Large intestine (tissue), 3 donors: Measurements from ENCODE around the gene OR1J4. TPM values are rescaled to one million over a fixed set of nuclear protein-coding genes. Genes with fewer than 3 reads are reported as not detected.
A peak's percentile ranks its signal among the peaks of the same experiment; 100 is the strongest.
"Not testable (repeated sequence)": the region's sequence is repeated elsewhere in the genome, so short reads cannot be mapped to it uniquely, and the experiment has no call there.

Experiments
- DNase-seq, 2 donors: peaks; one replicate each; pipeline versions ENCODE4 v3.0.0 to v3.0.0-alpha.2; 2013
- H3K27ac ChIP-seq: one replicate; pipeline ENCODE4 v1.5.1; 2013; ENCODE audit warnings: low read length
- H3K27me3 ChIP-seq: 2 replicates; pipeline ENCODE4 v1.6.1; 2013; ENCODE audit warnings: low read length; ENCODE audit not compliant: control insufficient read depth, insufficient read depth
- H3K36me3 ChIP-seq: 2 replicates; pipeline ENCODE4 v1.6.1; 2013; ENCODE audit warnings: low read length; ENCODE audit not compliant: control insufficient read depth, insufficient read depth
- H3K4me1 ChIP-seq: one replicate; pipeline ENCODE4 v1.6.1; 2013; ENCODE audit warnings: low read length; ENCODE audit not compliant: control insufficient read depth, insufficient read depth
- H3K4me3 ChIP-seq: one replicate; pipeline ENCODE4 v1.5.1; 2013; ENCODE audit warnings: low read length
- H3K9me3 ChIP-seq: one replicate; pipeline ENCODE4 v1.6.1; 2013; ENCODE audit warnings: mild to moderate bottlenecking, low read depth, low read length, moderate library complexity; ENCODE audit not compliant: control insufficient read depth
- WGBS: methylation state at CpG from one replicate; pipeline ENCODE4 v1.1.5; 2013; ENCODE audit warnings: low lambda C conversion rate; ENCODE audit not compliant: insufficient coverage; 5-methylcytosine and 5-hydroxymethylcytosine counted together
- polyA plus RNA-seq: library from polyadenylated mRNA; unstranded; fragments of 120-200 nt; gene quantifications from one replicate; pipeline ENCODE4 v1.2.1, GENCODE V29; 2013

The OR1J4 gene
- polyA plus RNA-seq, 1 donor: not detected

GRCh38 chr9:122526602-122527001 lies 7.7 kb downstream of the OR1J4 start:
- H3K27me3 ChIP-seq: peaks cover 6% of the 10 kb centered on the region
- no peak overlapping the region for H3K27ac ChIP-seq
- no peaks in the 10 kb centered on the region for H3K9me3 ChIP-seq
- WGBS: 40% methylated on average over 1 of the region's 10 CpGs
- no peaks in the 10 kb centered on the region for H3K4me1 ChIP-seq
- no peaks in the 10 kb centered on the region for H3K36me3 ChIP-seq
- H3K4me3 ChIP-seq: no peak overlapping the region
- DNase-seq: no peak

- WGBS: no CpG with 5 or more reads among the region's 3 CpGs
- DNase-seq: no peak
Observed at GRCh38 chr9:122527193-122527592, 8.3 kb downstream of the OR1J4 start, which contains the start of gene OR1N1. Gene OR1N1, minus strand, starts transcription at chr9:122527293. Its CDS starts 0 bp downstream, at chr9:122527293.

DNA sequence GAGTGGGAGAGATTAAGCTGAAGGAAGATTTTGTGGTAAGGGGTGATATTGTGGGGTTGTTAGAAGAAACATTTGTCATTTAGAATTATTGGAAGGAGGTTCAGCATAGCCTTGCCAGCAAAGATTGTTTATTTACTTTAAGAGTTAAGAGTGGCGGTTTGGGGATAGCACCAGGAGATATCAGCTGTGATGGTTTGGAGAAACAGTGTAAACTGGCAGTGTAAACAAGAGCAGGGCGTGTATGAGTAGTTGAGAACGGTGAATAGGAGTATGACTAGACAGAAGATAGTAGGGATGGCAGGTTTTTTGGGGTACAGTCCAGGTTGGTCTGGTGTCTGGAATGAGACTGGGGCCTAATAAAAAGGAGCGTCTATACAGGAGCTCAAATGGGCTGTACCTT lies 12.2 kb downstream of the OR1J4 start:
- H3K4me3 ChIP-seq, H3K36me3 ChIP-seq, H3K4me1 ChIP-seq, H3K27ac ChIP-seq, DNase-seq, H3K9me3 ChIP-seq, H3K27me3 ChIP-seq: not testable (repeated sequence)
- WGBS: 67% methylated on average over 1 of the region's 4 CpGs

More at GRCh38 chr9:122527193-122527592, 8.3 kb downstream of the OR1J4 start, which contains the start of gene OR1N1:
- Histone ChIP-seq H3K4me1 (no peaks in the 10 kb centered on the region), H3K27ac (no peak within 1 kb of the TSS), H3K4me3 (no peak within 1 kb of the TSS), H3K36me3 (no peaks in the 10 kb centered on the region), H3K27me3 (peaks cover 6% of the 10 kb centered on the region), H3K9me3 (no peaks in the 10 kb centered on the region)

DNA sequence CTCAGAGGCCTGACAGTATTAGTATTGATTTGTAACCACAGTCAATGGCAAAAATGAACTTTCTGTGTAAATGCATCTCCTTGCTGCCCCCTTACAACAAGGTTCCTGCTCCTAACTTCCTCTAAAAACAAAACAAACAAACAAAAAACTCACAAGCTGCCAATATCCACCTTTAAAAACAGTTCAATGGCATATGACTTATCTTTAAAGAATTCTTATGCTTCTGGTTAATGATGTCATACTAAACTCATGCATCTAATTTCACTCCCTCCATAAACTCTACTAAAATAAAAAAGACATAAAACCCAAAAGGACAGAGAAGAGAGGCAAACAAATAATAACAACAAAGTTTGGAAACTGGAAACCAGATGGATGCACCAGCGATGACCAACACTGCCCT lies 17.2 kb downstream of the OR1J4 start:
- Histone ChIP-seq H3K27ac (no peak overlapping the region), H3K36me3 (no peaks in the 10 kb centered on the region), H3K9me3 (no peaks in the 10 kb centered on the region), H3K27me3 (no peaks in the 10 kb centered on the region), H3K4me1 (no peaks in the 10 kb centered on the region), H3K4me3 (no peak overlapping the region)
- WGBS: no CpG with 5 or more reads among the region's 1 CpG
- no peak for DNase-seq

- H3K27ac ChIP-seq, H3K4me1 ChIP-seq, H3K4me3 ChIP-seq, DNase-seq, H3K27me3 ChIP-seq, H3K9me3 ChIP-seq, H3K36me3 ChIP-seq: not testable (repeated sequence)
- WGBS: 90% methylated on average over 2 of the region's 7 CpGs
Observed at GRCh38 chr9:122537066-122537465, 18.1 kb downstream of the OR1J4 start.

GRCh38 chr9:122538757-122539156 lies 19.8 kb downstream of the OR1J4 start:
- no peaks in the 10 kb centered on the region for H3K36me3 ChIP-seq
- no peak overlapping the region for H3K27ac ChIP-seq
- no peak for DNase-seq
- H3K4me1 ChIP-seq: no peaks in the 10 kb centered on the region
- no peak overlapping the region for H3K4me3 ChIP-seq
- no peaks in the 10 kb centered on the region for H3K9me3 ChIP-seq
- no peaks in the 10 kb centered on the region for H3K27me3 ChIP-seq
- 100% methylated on average over 1 of the region's 2 CpGs for WGBS

DNA sequence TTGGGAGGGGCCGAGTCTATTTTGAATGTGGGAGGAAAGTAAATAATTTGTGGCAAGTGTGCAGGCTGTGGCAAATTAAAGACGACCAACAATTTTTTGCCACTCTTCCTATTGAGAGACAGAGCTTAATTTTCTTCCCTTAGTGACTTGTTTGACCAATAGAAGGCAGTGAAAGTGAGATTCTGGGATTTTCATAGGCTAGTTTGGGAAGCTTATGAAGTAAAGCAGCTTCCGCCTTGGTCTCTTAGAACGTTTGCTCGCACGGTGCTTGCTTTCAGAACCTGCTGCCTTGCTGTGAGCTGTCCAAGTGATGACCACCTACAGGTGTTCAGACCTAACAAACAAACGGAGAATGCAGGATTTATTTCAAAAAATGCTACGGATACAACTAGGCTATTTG lies 27.3 kb downstream of the OR1J4 start:
- DNase-seq: no peak
- no peaks in the 10 kb centered on the region for H3K9me3 ChIP-seq
- no peaks in the 10 kb centered on the region for H3K4me1 ChIP-seq
- no peak overlapping the region for H3K27ac ChIP-seq
- no peaks in the 10 kb centered on the region for H3K36me3 ChIP-seq
- H3K4me3 ChIP-seq: no peak overlapping the region
- no peaks in the 10 kb centered on the region for H3K27me3 ChIP-seq
- WGBS: 80% methylated on average over 1 of the region's 8 CpGs

DNA sequence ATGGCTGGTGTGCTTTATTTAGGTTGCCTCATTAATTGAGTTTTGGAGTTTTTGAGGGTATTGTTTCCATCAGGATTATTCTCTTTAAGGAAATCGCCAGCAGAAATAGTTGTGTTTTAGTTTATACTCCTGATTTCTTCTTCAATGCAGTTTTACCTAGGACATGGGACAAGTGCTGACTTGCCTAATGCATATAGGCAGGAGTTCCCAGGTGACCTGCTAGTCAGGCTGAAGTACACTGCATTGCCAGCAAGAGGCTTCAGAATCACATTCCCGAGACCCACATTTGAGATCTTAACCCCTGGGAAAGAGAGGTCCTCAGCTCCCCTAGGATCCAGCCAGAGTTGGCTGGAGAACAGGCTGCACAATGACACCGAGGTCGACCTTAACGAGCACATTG lies 32.4 kb downstream of the OR1J4 start:
- Histone ChIP-seq H3K27ac (no peak overlapping the region), H3K9me3 (no peaks in the 10 kb centered on the region), H3K4me1 (no peaks in the 10 kb centered on the region), H3K36me3 (no peaks in the 10 kb centered on the region), H3K27me3 (peaks cover 6% of the 10 kb centered on the region), H3K4me3 (no peak overlapping the region)
- no CpG with 5 or more reads among the region's 5 CpGs for WGBS
- no peak for DNase-seq

GRCh38 chr9:122552812-122553211 lies 33.9 kb downstream of the OR1J4 start, which contains the start of gene OR1N2:
Gene OR1N2, plus strand, starts transcription at chr9:122553112. Its CDS starts 100 bp downstream, at chr9:122553212.
- DNase-seq: no peak
- no peaks in the 10 kb centered on the region for H3K9me3 ChIP-seq
- no peaks in the 10 kb centered on the region for H3K36me3 ChIP-seq
- H3K27ac ChIP-seq: no peak within 1 kb of the TSS
- no peak within 1 kb of the TSS for H3K4me3 ChIP-seq
- H3K4me1 ChIP-seq: no peaks in the 10 kb centered on the region
- WGBS: no CpG with 5 or more reads among the region's 2 CpGs
- peaks cover 6% of the 10 kb centered on the region for H3K27me3 ChIP-seq

DNA sequence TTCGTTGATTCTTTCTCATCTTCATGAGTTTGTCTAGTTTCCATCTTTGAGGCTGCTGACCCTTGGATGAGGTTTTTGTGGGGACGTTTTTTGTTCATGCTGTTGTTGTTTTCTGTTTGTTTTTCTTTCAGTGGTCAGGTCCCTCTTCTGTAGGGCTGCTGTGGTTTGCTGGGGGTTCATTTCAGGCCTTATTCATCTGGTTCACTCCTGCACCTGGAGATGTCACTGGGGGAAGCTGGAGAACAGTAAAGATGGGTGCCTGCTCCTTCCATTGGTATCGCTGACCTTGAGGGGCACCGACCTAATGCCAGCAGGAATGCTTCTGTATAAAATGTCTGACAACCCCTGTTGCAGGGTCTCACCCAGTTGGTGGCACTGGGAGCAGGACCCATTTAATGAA lies 42.5 kb downstream of the OR1J4 start:
- Histone ChIP-seq H3K4me3 (no peak overlapping the region), H3K9me3 (no peaks in the 10 kb centered on the region), H3K27ac (no peak overlapping the region), H3K36me3 (no peaks in the 10 kb centered on the region), H3K4me1 (no peaks in the 10 kb centered on the region), H3K27me3 (no peaks in the 10 kb centered on the region)
- 78% methylated on average over 1 of the region's 4 CpGs for WGBS
- no peak for DNase-seq

DNA sequence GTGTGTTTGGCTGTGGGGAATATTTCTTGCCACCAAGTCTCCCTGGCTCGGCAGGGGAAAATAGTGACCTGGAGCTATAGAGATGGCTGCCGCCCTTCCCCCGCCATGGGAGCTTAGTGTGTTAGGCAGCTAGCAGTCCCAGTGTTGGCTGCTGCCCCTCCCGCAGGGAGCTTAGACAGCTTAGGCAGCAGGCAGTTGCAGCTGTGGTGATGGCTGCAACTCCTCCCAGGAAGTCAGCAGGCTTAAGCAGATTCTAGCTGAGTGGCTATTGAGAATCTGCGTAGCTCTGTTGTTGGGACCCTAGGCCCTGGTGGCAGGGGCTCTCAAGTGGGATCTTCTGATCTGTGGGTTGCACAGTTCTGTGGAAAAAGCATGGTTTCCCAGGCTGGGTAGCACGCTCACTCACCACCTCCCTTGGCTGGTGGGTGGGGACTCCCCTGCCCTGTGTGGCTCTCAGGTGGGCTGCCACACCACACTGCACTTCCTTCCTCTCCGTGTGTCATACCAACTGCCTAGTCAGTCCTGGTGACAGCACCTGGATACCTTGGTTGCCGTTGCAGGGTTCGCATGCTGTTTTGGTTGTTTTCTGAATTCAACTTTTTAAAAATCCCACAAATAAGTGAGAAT lies 43.3 kb downstream of the OR1J4 start:
- H3K27me3 ChIP-seq: no peaks in the 10 kb centered on the region
- WGBS: no CpG with 5 or more reads among the region's 9 CpGs
- H3K27ac ChIP-seq: no peak overlapping the region
- no peak overlapping the region for H3K4me3 ChIP-seq
- DNase-seq: peak in 1 of 2 donors; percentile 2
- no peaks in the 10 kb centered on the region for H3K4me1 ChIP-seq
- H3K36me3 ChIP-seq: no peaks in the 10 kb centered on the region
- H3K9me3 ChIP-seq: no peaks in the 10 kb centered on the region
